HTERT RPE-1 (cell line): ENCODE data around the gene CNTNAP1.

Source experiments
- in situ Hi-C: fragments of 300-500 bp; cut with MboI; formaldehyde crosslinking; loops from 4 replicates; pipeline ENCODE4 v1.14.3; 2020; ENCODE audit warnings: low sequenced_read_pairs

The CNTNAP1 gene

DNA sequence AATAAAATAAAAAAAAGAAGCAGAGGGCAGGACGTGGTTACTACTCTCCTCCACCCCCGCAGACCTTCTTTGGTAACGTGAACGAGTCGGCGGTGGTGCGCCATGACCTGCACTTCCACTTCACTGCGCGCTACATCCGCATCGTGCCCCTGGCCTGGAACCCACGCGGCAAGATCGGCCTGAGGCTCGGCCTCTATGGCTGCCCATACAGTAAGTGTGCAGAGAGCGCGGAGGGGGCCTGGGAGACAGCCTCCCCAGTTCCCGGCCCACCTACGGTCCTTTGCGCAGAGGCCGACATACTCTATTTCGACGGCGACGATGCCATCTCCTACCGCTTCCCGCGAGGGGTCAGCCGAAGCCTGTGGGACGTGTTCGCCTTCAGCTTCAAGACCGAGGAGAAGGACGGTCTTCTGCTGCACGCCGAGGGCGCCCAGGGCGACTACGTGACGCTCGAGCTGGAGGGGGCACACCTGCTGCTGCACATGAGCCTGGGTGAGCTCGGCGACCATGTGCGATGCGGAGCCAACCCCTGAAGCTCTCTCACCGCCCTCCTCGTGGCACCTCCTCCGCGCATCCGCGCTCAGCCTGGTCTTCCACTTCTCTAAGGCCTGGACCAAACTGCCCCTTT is 2.7 kb downstream of the CNTNAP1 start:
- in situ Hi-C loops: no loop called here

DNA sequence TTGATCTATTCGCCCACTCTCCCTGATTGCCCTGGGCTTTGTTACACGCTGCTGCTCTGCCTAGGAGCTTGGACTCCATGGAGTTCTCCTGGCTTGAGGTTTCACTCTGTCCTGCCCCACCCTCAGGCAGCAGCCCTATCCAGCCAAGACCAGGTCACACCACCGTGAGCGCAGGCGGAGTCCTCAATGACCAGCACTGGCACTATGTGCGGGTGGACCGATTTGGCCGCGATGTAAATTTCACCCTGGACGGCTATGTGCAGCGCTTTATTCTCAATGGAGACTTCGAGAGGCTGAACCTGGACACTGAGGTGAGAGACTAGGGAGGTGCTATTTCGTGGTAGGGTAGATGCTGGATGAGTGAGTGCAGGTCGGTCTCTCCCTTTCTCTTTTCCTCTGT is 3.5 kb downstream of the CNTNAP1 start:
- in situ Hi-C loops: no loop called here

DNA sequence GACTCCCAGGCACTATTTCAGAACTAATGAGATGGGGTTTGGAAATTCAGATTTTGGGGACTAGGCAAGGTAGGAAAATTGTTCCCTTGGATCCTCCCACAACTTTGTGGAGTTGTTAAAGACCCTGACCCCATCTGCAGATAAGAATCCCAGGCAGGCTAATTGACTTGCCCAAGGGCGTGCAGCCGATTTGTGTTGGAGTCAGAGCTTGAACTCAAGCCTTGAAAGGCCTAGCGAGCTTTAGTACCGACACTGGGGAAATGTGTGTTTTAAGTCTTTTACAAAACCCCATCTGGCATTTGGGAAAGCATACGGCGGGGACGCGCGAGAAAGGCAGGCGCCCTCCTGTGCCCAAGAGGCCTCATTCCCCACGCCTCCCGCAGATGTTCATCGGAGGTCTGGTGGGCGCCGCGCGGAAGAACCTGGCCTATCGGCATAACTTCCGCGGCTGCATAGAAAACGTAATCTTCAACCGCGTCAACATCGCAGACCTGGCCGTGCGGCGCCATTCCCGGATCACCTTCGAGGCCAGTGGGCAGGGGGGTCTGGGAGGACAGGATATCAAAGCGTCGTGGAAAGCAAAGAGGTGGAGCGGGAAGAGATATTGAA is 4.3 kb downstream of the CNTNAP1 start:
- in situ Hi-C loops: no loop called here

DNA sequence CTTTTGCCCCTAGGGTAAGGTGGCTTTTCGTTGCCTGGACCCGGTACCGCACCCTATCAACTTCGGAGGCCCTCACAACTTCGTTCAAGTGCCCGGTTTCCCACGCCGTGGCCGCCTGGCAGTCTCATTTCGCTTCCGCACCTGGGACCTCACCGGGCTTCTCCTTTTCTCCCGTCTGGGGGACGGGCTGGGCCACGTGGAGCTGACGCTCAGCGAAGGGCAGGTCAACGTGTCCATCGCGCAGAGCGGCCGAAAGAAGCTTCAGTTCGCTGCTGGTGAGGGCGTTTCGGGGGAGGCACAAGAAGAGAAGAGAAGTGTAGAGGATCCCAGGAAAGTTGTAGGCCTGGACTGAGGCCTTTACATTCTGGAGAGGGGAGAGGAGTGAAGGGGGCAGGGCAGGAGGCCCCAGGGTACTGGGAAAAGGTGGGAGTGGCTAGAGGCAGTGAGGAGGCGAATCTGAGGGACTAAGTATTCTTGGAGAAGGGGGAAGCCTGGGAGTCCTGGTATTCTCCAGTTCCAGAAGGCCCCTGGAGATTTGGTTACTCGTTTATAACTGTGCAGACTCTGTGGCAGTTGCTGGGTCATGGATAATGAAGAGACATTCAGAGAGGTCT is 5.5 kb downstream of the CNTNAP1 start:
- in situ Hi-C loops: no loop called here

DNA sequence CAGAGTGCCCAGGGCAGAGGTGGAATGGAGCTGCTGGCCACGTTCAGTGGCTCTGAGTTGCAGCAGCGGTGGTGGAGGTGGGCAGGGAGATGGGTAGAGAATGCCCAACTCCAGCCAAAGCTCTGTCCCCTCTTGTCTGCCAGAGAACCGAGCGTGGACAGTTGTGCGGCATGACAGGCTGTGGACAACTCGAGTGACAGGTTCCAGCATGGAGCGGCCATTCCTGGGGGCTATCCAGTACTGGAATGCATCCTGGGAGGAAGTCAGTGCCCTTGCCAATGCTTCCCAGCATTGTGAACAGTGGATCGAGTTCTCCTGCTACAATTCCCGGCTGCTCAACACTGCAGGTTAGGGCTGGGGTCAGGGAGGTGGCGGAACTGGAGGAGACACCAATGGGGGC is 8.3 kb downstream of the CNTNAP1 start:
- in situ Hi-C loops: no loop called here

DNA sequence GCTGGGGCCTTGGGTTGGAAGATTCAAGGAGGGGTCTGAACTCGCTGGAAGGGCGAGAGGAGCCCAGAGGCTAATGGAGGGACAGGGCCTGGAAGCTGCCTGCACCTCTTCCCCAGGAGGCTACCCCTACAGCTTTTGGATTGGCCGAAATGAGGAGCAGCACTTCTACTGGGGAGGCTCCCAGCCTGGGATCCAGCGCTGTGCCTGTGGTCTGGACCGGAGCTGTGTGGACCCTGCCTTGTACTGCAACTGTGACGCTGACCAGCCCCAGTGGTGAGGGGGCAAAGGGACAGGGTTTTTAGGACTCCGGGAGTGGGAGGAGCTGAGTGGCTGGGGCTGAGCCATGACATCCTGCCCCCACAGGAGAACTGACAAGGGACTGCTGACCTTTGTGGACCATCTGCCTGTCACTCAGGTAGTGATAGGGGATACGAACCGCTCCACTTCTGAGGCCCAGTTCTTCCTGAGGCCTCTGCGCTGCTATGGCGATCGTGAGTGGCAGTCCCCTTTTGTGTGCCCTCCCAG is 8.8 kb downstream of the CNTNAP1 start:
- in situ Hi-C loops: no loop called here

DNA sequence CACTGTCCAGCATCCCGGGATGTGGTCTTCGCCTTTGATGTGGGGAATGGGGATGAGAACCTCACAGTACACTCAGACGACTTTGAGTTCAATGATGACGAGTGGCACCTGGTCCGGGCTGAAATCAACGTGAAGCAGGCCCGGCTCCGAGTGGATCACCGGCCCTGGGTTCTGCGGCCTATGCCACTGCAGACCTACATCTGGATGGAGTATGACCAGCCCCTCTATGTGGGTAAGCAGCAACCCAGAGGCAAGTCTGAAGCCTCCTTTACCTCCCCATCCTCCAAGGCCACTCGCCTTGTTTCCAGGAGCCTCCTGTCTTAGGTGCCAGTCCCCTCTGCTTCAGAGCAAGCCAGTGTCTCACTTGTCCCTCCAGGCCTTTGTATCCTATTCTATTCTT is 10.2 kb downstream of the CNTNAP1 start:
- in situ Hi-C loops: no loop called here

DNA sequence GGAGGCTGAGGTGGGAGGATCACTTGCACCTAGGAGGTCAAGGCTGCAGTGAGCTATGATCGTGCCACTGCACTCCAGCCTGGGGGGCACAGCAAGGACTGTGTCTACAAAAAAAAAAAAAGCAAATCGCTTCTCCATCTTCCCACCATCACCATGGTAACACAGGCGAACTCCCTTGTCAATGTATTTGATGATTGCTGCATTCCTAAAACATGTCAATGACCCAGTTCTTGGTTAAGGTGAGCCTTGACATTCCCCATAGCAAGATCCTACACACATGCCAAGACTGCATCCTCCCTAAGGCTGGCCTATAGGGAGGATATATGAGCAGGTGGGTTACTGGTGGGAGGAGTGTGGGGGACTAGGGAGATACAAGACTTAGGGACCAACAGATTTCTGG is 12.2 kb downstream of the CNTNAP1 start:
- in situ Hi-C loops: no loop called here

DNA sequence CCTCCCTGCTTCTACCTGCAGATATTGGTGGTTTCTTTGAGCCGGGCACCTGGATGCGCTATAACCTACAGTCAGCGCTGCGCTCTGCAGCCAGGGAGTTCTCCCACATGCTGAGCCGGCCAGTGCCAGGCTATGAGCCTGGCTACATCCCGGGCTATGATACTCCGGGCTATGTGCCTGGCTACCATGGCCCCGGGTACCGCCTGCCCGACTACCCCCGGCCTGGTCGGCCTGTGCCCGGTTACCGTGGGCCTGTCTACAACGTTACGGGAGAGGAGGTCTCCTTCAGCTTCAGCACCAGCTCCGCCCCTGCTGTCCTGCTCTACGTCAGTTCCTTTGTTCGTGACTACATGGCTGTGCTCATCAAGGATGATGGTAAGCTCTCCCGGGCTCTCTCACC is 13.2 kb downstream of the CNTNAP1 start:
- in situ Hi-C loops: no loop called here

DNA sequence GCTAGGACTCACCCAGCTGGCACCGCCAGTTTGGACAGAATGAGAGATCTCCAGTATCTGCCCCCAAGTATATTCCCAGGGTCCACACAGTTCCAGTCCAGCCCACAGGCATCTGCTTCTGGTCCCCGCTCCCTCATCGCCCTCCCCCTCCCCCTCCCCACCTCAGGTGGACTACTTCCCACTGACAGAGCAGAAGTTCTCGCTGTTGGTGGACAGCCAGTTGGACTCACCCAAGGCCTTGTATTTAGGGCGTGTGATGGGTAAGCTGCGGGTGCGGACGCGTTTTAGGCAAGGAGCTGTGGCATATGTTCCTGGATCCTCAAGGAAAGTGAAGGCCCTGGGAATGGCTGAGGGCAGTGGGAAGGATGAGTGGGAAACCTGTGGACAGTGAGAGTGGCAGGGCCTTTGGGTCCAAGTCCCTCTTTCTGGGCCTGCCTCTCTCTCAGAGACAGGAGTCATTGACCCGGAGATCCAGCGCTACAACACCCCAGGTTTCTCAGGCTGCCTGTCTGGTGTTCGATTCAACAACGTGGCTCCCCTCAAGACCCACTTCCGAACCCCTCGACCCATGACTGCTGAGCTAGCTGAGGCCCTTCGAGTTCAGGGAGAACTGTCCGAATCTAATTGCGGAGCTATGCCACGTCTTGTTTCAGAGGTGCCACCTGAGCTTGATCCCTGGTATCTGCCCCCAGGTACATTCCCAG is 14.9 kb downstream of the CNTNAP1 start:
- in situ Hi-C loops: no loop called here

DNA sequence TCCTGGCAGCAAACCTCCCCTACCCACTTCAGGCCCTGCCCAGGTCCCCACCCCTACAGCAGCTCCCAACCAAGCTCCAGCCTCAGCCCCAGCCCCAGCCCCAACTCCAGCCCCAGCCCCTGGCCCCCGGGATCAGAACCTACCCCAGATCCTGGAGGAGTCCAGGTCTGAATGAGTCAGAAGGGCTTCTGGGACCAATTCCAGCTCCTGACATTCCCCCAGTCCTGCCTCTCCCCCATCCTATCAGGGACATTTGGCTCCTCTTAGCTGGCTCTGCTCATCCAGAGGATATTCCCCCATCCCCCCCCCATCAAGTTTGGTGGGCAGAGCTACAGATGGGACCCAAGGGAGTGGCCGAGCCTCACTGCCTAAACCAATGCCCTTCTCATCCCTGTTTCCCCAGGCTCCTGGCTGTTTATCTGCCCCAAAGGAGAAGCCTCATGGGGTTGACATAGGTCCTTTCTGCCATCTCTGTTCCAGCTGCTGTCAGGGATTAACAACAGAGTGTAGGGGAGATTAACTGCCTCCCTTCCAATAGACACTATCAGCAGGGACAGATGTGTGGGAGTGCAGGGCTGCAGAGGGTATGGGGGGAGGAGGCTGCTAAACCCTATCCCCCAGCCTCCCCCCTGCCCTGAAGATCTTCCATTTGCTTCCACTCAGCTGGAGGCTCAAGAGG is 16.5 kb downstream of the CNTNAP1 start:
- in situ Hi-C loops: no loop called here

DNA sequence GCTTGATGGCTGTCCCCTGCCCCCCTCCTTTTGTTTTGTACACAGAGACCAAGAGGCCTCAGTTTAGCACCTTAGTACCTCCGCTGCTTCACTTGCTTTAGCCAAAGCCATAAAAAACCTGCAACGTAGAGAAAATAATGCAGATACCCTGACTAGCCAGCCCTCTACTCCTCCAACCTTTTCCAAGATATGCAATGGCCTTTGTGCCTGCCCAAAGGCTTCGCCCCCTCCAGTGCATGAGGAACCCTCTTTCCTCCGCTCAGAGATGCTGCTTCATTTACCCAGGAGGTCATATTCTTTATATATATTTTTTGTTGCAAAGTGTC is 17.0 kb downstream of the CNTNAP1 start:
- in situ Hi-C loops: no loop called here

DNA sequence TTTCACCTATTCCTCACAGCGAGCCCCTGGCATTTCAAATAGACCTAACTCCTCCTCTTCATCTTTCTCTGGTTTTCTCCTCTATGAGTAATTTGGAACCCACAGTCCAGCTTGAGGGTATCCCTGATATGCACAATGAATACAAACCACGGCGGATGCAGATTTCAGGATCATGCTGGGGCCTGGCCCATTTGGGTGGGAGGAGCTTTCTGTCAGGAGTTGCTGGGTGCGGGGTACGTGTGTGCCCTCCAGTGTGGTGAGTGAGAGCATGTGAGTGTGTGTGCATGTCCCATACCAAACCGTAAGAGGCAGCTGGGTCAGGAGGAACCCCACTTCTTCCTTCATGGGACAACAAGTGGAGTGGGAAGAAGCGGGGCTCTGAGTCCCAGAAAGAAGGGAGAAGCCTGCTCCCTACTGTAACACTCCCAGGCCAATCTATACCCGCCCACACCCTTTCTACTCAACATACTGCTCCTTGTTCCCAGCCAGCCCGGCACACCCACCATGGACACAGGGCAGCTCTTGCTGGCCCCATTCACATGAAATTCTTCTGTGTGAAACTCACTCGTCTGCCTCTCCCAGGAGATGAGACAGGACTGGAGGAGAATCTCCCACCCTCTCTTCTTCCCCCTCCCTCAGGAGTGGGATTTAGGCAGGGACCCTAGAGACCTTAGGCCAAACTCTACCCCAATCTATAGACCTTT is 18.4 kb downstream of the CNTNAP1 start:
- in situ Hi-C loops: no loop called here

DNA sequence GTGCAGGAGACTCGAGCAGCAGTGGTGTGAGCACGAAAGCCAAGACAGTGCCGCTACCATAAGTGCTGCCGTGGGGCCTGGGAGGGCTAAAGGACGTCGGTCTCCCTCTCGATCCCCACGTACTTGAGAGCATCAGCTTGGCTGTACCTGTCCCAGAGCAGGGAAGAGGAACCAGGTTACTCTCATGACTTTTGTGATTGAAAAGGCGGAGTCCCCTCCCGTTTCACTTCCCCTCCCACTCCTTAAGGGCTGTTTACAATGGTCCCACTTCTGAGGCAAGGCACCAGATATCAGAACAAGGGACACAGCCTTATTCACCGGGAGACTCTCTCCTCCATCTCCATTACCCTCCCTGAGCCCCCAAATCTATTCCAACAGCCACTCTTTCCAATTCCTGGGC is 20.1 kb downstream of the CNTNAP1 start:
- in situ Hi-C loops: no loop called here

DNA sequence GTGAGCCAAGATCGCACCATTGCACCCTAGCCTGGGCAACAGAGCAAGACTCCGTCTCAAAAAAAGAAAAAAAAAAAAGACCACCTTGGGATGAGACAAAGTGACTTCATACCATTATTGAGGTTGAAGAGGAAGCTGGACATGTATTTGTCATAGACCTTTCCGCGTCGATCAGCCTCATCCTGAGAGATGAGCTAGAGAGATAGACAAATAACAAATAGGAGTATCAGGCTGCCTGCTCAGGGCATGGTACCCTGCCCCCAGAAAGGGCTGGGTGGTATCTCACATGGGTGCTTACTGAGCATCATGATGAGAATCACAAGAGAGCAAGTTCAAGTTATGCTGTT is 22.1 kb downstream of the CNTNAP1 start:
- in situ Hi-C loops: no loop called here

DNA sequence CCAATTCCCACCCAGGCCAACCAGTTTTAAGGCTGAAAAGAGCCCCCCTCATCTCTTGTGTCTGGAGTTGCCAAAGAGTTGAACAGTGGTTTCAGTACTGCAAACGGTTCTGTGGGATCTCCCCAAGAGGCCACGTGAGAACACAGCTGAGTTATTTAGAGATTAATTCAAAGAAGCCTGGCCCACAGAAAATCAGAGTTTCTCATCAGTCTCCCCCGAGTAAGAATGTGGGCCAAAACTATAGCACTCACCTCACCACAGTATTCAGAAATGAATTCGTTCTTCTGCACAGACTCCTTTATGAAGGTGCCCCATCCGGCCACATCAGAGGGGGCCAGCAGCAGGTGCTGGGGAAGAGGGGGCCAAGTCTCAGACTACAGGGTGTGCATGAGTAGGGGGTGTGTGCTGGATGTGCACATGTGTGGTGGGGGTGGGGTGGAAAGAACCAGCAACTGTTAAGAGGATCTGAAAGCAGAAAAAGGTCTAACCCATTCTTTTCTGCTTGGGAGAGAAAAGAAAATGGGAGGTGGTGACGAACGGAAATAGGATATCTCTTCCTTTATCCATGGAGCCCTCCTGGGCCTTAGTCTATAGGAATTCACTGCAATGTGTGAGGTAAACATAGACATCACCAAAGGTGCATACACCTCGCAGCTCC is 22.6 kb downstream of the CNTNAP1 start:
- in situ Hi-C loops: no loop called here

DNA sequence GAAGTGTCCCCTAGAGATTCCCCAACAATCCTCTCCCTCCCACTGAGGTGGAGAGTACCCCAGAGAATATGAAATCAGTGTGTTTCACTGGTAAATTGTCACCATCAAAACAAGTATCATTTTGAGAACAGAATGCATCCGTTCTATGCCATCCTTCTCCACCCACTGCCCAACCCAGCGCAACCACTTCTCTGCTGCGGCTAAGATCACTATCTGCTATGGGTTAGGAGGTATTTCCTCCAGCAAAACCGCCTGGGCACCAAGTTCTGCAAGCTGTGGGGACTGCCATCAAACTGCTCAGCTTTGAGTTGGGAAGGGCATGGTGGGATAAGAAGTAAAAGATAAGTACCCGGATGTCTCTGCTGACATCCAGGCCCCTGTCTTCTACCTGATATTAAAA is 24.4 kb downstream of the CNTNAP1 start:
- in situ Hi-C loops: no loop called here

DNA sequence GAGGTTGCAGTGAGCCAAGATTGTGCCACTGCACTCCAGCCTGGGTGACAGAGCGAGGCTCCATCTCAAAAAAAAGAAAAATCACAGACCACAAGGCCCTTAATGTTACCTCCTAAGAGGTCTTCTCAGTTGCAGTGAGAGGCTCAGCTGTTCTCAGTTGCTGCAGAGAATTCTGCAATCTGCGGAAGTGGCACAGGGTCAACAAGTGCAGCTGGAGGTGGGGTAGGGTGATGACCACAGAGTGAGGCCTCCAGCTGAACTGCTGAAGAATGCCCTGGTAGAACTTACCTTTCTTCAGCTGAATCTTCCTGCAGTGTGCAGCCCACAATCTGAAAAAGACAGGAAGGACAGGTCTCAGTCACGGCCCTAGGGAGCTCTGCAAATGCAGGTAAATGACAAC is 26.3 kb downstream of the CNTNAP1 start:
- in situ Hi-C loops: no loop called here

DNA sequence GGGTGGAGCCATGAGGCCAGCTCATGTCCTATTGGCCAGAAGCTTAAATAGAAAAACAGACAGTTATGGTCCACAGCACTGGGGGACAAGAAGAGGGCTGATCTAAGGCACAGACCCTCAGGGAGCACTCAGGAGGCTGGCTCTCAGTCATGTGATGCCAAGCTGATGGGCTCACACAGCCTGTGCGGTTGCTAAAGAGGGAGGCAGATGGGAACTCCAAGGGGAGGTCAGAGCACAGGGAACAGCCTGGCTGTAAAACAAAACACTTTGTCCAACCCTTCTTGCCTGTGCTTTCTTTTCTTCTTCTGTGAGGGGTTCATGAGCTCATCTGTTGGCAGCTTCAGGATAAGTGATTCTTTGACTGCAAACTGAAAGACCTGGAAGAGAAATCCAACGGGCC is 27.2 kb downstream of the CNTNAP1 start:
- in situ Hi-C loops: no loop called here

DNA sequence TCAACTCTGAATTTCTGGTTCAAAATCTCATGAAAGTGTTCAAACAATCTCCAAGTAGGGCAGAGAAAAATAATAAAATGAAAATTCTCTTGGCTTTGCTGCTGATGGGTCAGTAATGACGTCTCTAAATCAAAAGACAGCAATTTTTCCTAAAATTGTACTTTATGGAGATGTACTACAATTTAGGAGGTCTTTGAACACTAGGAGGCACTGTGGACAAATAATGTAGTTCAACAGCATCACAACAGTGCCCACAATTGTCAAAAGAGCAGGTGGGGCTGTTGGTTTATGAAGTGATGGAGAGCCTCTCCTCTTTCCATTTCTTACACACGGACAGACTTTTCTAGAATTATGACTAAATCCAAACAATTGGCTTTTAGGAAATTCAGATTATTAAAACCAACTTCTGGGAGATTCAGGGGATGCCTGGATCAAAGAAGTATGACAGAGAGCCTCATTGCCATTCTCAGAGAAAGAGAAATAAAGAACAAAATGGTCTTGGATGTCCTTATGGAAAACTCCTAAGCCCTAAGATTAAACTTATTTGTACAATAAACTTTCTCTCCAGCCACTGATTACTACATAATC is 38.8 kb downstream of the CNTNAP1 start:
- in situ Hi-C loops: no loop called here
